Measurements from ENCODE around the gene MYO10.
"Not testable (repeated sequence)": the region's sequence is repeated elsewhere in the genome, so short reads cannot be mapped to it uniquely, and the experiment has no call there.

Gene MYO10

GRCh38 chr5:16936150-16936988 is at the start of gene MYO10:
MYO10 (minus strand) TSS chr5:16936288; CDS start chr5:16935808, 480 bp downstream.
- peak; percentile 76 for DNase-seq

GRCh38 chr5:16985304-16985703 is 49.2 kb upstream of the MYO10 start:
- not testable (repeated sequence) for DNase-seq

- DNase-seq, result no peak
Observed at GRCh38 chr5:16983972-16984371, 47.9 kb upstream of the MYO10 start.

GRCh38 chr5:16983022-16983639 is 47.0 kb upstream of the MYO10 start:
- DNase-seq, result no peak

GRCh38 chr5:16981700-16982099 is 45.6 kb upstream of the MYO10 start:
- no peak for DNase-seq

DNA sequence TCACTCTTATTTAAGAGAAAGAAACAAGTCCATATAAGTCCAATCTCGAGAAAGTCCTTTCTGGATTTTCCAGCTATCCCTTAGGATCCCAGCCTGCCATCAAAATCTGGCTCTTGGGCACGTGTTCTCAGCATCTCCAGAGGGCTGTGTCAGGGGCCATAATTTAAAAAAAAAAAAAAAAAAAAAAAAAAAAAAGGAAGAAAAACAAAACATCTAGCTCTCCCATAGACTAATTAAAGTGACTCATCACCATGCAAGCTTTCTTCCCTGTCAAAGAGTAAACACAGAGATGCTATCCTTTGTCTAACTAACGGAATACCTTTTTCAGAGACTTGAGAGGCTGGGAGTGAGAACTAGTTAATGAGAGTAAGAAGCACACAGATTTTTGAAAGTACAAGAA is 44.9 kb upstream of the MYO10 start:
- no peak for DNase-seq

GRCh38 chr5:16978296-16978695 is 42.2 kb upstream of the MYO10 start:
- DNase-seq, result no peak

DNA sequence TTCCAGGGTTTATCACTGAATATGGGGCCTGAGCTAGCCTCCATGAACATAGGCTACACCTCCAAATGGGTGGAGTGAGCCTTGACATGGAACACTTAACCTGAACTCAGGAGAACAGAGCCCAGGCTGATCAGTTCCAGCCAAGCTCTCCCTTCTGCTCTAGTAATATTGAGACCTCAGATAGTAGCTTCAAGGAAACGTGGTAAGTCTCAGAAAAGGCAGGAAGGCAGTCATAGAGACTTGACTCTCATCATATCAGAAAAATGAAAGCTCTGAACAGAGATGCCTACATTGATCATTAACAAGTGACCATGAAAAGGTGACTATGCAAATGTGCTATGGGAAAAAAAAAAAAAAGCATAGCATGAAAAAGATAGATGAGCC is 40.5 kb upstream of the MYO10 start:
- DNase-seq, result no peak

DNA sequence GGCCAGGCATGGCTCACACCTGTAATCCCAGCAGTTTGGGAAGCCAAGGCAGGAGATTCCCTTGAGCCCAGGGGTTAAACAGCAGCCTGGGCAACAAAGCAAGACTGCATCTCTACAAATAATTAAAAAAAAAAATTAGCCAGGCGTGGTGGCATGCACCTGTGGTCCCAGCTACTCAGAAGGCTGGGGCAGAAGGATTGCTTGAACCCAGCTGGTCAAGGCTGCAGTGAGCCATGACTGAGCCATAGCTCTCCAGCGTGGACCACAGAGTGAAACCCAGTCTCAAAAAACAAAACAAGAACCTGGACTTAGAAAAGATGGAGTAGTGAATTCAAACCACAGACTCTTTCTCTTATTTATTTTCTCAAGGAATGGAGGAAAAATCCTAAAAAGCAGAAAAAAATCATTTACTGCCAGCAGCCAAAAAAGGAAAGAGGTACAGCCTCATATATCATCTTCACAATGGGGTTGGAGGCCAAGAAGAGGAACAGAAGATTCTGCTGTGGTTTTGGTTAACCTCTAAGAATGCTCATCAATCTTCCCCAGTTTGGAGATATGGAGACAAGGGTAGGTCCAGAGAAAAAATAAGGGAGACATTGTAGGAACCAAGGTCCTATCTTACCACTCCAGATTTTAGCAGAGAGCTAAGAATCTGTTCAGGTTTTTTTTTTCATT is 40.0 kb upstream of the MYO10 start:
- DNase-seq, result no peak

- DNase-seq, result no peak
Observed at GRCh38 chr5:16974981-16975380, 38.9 kb upstream of the MYO10 start.

- no peak for DNase-seq
Observed at GRCh38 chr5:16970826-16971225, 34.7 kb upstream of the MYO10 start.

DNA sequence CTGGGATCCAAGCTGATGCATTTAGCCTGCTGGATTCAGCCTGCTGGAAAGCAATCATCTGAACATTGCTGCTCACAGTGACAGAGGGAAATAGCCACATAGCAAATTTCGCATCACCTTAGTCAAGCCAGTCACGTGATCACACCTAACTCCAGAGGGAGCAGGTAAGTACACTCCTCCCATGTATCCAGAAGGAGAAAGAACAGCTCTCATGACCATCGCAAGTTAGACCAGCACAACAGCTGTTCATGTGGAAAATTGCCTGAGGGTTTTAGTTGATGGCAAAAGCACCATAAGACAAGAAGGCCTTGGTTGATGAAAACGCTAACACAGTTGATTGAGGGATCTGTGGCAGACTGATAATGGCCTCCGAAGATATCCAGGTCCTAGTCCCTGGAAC is 34.2 kb upstream of the MYO10 start:
- no peak for DNase-seq

- DNase-seq, result no peak
Observed at GRCh38 chr5:16965581-16965980, 29.5 kb upstream of the MYO10 start.

DNA sequence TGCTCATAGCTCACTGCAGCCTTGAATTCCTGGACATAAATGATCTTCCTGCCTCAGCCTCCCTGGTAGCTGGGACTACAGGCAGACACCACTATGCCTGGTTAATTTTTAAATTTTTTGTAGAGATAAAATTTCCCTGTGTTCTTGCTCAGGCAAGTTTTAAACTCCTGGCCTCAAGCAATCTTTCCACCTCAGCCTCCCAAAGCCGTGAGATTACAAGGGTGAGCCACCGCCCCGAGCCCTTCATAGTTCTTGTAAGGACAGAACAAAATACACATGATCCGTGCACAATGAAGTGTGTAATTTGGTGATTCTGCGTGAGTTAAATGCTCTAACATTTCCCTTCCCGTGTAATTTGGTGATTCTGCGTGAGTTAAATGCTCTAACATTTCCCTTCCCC is 27.7 kb upstream of the MYO10 start:
- DNase-seq, result no peak

- no peak for DNase-seq
Observed at GRCh38 chr5:16961131-16961530, 25.0 kb upstream of the MYO10 start.

- DNase-seq, result no peak
Observed at GRCh38 chr5:16957304-16958196, 21.5 kb upstream of the MYO10 start.

GRCh38 chr5:16953729-16954128 is 17.6 kb upstream of the MYO10 start:
- no peak for DNase-seq

- no peak for DNase-seq
Observed at GRCh38 chr5:16952968-16953671, 17.0 kb upstream of the MYO10 start.

- DNase-seq, result no peak
Observed at GRCh38 chr5:16946725-16947124, 10.6 kb upstream of the MYO10 start.

GRCh38 chr5:16944816-16945562 is 8.9 kb upstream of the MYO10 start:
- DNase-seq, result no peak

- no peak for DNase-seq
Observed at GRCh38 chr5:16943846-16944678, 8.0 kb upstream of the MYO10 start.
